CD4-positive, alpha-beta memory T cell (primary cell): ENCODE measurements around the gene CYP26B1. TPM values are rescaled to one million over a fixed set of nuclear protein-coding genes. Genes with fewer than 3 reads are reported as not detected.

Source experiments
- CTCF ChIA-PET: fragments of 350-600 bp; sonication (Branson Sonifier 250); formaldehyde crosslinking; loops from one replicate; lab custom pipeline; 2021; ENCODE audit warnings: inconsistent platforms; ENCODE audit not compliant: partially characterized antibody; lab: Charles Lee
- POLR2A ChIA-PET: fragments of 350-600 bp; sonication (Branson Sonifier 250); formaldehyde crosslinking; loops from one replicate; lab custom pipeline; 2021; ENCODE audit not compliant: partially characterized antibody; lab: Charles Lee
- DNase-seq, 5 donors: peaks; one replicate each; pipeline versions ENCODE4 v3.0.0 to v3.0.0-alpha.2; 2020 to 2022; ENCODE audit warnings: mixed read lengths in 1 of 5
- H3K27ac ChIP-seq: one replicate; pipeline ENCODE4 v1.7.0; 2013; ENCODE audit warnings: low read depth, low read length
- H3K27me3 ChIP-seq: 2 replicates; pipeline ENCODE4 v1.7.0; 2013; ENCODE audit warnings: mild to moderate bottlenecking, low read length, moderate library complexity; ENCODE audit not compliant: insufficient read depth
- H3K36me3 ChIP-seq: 2 replicates; pipeline ENCODE4 v1.7.0; 2013; ENCODE audit warnings: mild to moderate bottlenecking, low read length, moderate library complexity; ENCODE audit not compliant: insufficient read depth
- H3K4me1 ChIP-seq: 2 replicates; pipeline ENCODE4 v1.7.0; 2013; ENCODE audit warnings: mild to moderate bottlenecking, low read length, moderate library complexity; ENCODE audit not compliant: insufficient read depth
- H3K4me3 ChIP-seq, 2 donors: one replicate each; pipeline ENCODE4 v1.7.0; 2013; ENCODE audit warnings: low read length in 2 of 2, mild to moderate bottlenecking in 1 of 2
- H3K9me3 ChIP-seq, 2 donors: one replicate each; pipeline ENCODE4 v1.7.0; 2013; ENCODE audit warnings: low read length in 2 of 2, control low read depth in 1 of 2; ENCODE audit not compliant: control insufficient read depth in 1 of 2
- H3K27ac Mint-ChIP-seq, 7 donors: one replicate each; pipeline ENCODE4 v1.8.0; 2020 to 2021; ENCODE audit warnings: mixed read lengths in 7 of 7, mild to moderate bottlenecking in 6 of 7, inconsistent platforms in 3 of 7, moderate library complexity in 3 of 7
- H3K27me3 Mint-ChIP-seq, 2 donors: one replicate each; pipeline ENCODE4 v1.8.0; 2020 to 2021; ENCODE audit warnings: mixed read lengths in 2 of 2
- H3K36me3 Mint-ChIP-seq, 2 donors: one replicate each; pipeline ENCODE4 v1.8.0; 2020 to 2021; ENCODE audit warnings: mixed read lengths in 2 of 2, inconsistent platforms in 1 of 2, mild to moderate bottlenecking in 1 of 2
- H3K4me1 Mint-ChIP-seq, 4 donors: one replicate each; pipeline ENCODE4 v1.8.0; 2020 to 2021; ENCODE audit warnings: mixed read lengths in 4 of 4, mild to moderate bottlenecking in 1 of 4
- H3K4me3 Mint-ChIP-seq, 8 donors: one replicate each; pipeline ENCODE4 v1.8.0; 2020 to 2021; ENCODE audit warnings: mixed read lengths in 8 of 8, mild to moderate bottlenecking in 7 of 8, moderate library complexity in 6 of 8, inconsistent platforms in 3 of 8
- H3K9me3 Mint-ChIP-seq, 8 donors: one replicate each; pipeline ENCODE4 v1.8.0; 2020 to 2021; ENCODE audit warnings: mixed read lengths in 8 of 8, mild to moderate bottlenecking in 5 of 8, inconsistent platforms in 3 of 8, moderate library complexity in 1 of 8
- intact Hi-C: fragments of 100-400 bp; cut with micrococcal nuclease; formaldehyde crosslinking; loops from one replicate; pipeline ENCODE4 v1.15.1; 2023
- polyA plus RNA-seq, 2 donors: library from polyadenylated mRNA; unstranded; fragments of 300-500 nt; fragmentation: Illumina TruSeq; gene quantifications; one replicate each; pipeline ENCODE4 v1.2.3, GENCODE V29; 2021
- total RNA-seq, 2 experiments: library from RNA; stranded (reverse); gene quantifications; one replicate each; pipeline ENCODE4 v1.2.3, GENCODE V29; 2021

Gene CYP26B1
- total and polyA plus RNA-seq, 4 experiments from 2014 or later: not detected

DNA sequence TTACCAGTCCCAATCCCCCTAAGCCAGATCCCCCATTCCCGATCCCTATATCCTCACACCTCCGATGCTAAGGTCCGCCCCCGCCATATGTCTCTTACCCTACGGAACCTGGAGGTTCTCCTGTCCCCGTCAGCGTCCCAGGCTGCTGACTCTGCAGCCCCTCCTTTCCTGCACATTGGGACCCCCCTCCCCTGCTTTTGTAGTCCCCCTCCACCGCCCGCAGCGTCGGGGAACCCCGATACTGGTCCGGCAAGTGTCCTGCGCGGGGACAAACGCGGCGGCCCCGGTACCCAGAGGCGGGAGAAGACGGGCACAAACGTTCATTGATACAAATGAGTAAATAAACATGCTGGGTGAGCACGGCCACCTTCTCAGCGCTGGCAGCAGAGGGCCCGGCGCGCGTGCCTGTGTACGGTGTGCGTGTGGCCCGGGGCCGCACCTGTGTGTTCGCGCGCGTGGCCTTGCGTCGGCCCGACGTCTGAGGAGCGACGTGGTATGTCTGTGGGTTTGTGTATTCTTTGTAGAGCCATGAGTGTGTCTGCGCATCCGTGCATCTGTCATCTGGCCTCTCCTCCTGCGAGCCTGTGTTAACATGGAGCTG is 2.0 kb upstream of the CYP26B1 start:
- peak overlapping the region; percentile 77 to 96 (median 86) for H3K4me3 Mint-ChIP-seq
- Histone ChIP-seq H3K27ac (no peak overlapping the region), H3K9me3 (no peaks in the 10 kb centered on the region), H3K4me1 (peaks cover 41% of the 10 kb centered on the region), H3K4me3 (peak overlapping the region in 1 of 2 donors; percentile 24), H3K27me3 (peaks cover 33% of the 10 kb centered on the region), H3K36me3 (no peaks in the 10 kb centered on the region)
- ChIA-PET POLR2A (no interaction called here), CTCF (interaction anchor here (0.7 to 3.1 kb wide), 11 partner anchors 9 to 610 kb away, joined by 3 to 19 read pairs (median 3); no protein-coding TSS in a partner anchor)
- H3K27ac Mint-ChIP-seq: peak overlapping the region in 1 of 7 donors; percentile 16
- DNase-seq: peak in 2 of 5 donors; percentile 17 to 22
- intact Hi-C loops: loop anchor here (1.0 to 5.0 kb wide), 2 partner anchors 598 to 601 kb away; no protein-coding TSS in a partner anchor
- H3K27me3 Mint-ChIP-seq: peaks cover 49 to 53% of the 10 kb centered on the region in 2 donors
- H3K36me3 Mint-ChIP-seq: no peaks in the 10 kb centered on the region
- H3K9me3 Mint-ChIP-seq: peaks cover 0 to 7% (median 3%) of the 10 kb centered on the region in 8 donors
- peaks cover 24 to 51% (median 39%) of the 10 kb centered on the region in 4 donors for H3K4me1 Mint-ChIP-seq

DNA sequence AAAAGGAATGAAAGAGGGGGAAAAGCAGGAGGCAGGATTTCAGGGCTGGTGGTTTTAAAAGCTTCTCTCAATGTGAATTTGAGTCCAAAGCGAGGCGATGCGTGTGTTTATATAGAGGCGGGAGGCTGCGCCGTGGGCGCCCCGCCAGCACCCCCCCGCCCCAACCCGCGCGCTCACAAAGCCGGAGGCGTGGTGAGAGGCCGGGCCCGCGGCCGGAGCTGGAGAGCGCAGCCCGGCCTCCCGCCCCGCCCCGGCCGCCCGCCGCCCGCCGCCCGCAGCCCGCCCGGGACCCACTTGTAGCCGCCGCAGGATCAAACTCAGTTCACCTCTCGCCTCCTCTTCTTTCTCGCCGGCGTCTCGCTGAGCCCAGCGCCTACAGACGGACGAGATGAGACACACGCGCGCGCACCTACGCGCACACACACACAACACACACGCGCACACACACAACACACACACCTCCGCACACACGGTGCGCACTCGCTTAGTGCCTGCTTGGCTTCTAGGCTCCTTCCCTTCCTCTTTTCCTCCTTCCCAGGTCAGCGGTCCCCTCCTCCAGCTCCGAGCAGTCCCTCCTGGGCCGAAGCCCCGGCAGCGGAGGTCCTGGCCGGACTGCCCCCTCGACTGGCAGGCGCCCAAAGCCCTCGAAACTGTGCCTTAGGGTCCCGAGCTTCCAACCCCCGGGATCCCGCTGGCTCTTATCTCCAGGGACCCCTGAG is 1.3 kb upstream of the CYP26B1 start:
- Histone ChIP-seq H3K9me3 (no peaks in the 10 kb centered on the region), H3K27ac (no peak overlapping the region), H3K4me3 (peak overlapping the region in 1 of 2 donors; percentile 24), H3K36me3 (no peaks in the 10 kb centered on the region), H3K27me3 (peaks cover 33% of the 10 kb centered on the region), H3K4me1 (peaks cover 41% of the 10 kb centered on the region)
- POLR2A ChIA-PET: no interaction called here
- peaks cover 24 to 54% (median 40%) of the 10 kb centered on the region in 4 donors for H3K4me1 Mint-ChIP-seq
- intact Hi-C loops: no loop called here
- peaks cover 50 to 55% of the 10 kb centered on the region in 2 donors for H3K27me3 Mint-ChIP-seq
- DNase-seq: no peak
- peaks cover 0 to 7% (median 3%) of the 10 kb centered on the region in 8 donors for H3K9me3 Mint-ChIP-seq
- no peaks in the 10 kb centered on the region for H3K36me3 Mint-ChIP-seq
- peak overlapping the region; percentile 82 to 96 (median 88) for H3K4me3 Mint-ChIP-seq
- CTCF ChIA-PET: interaction anchor here (1.2 to 3.1 kb wide), 3 partner anchors 10 to 225 kb away, joined by 3 to 19 read pairs (median 3); no protein-coding TSS in a partner anchor
- peak overlapping the region in 1 of 7 donors; percentile 16 for H3K27ac Mint-ChIP-seq

DNA sequence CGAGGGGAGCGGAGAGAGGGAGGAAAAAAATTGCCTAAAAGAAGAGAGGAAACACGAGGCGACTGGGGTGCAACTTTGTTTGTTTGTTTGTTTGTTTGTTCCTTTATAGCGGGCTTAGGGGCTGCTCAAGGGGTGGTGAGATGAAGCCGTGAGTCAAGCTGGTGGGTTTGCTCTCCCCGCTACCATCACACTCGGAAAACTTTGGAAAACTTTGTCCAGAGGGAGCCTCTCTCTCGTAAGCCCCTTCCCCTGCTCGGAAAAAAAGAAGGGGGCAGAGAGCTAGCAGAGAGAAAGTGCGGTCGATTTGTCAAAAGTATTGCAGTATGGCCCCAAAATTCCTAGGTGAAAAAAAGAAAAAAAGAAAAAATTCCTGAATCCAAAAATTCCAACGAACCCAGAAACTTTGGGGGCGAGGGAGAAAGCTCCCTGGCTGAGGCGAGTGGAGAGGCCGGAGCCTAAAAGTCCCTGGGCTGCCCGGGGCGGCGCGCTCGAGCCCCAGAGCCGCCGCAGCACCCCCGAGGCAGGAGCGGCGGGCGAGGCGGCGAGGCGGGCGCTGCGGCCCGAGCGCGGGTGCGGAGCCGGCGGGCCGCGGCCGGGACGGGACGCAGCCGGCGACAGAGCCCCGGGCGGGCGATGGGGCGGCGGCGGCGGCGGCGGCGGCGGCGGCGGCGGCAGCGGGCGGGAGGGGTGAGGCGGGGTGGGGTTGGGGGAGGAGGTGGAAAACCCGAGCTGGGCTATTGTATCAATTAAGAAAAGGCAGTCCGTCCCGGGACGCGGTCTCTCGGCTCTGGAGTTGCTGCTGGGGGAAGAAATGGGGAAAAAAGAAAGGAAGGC is 558 bp upstream of the CYP26B1 start:
- POLR2A ChIA-PET: no interaction called here
- intact Hi-C loops: no loop called here

DNA sequence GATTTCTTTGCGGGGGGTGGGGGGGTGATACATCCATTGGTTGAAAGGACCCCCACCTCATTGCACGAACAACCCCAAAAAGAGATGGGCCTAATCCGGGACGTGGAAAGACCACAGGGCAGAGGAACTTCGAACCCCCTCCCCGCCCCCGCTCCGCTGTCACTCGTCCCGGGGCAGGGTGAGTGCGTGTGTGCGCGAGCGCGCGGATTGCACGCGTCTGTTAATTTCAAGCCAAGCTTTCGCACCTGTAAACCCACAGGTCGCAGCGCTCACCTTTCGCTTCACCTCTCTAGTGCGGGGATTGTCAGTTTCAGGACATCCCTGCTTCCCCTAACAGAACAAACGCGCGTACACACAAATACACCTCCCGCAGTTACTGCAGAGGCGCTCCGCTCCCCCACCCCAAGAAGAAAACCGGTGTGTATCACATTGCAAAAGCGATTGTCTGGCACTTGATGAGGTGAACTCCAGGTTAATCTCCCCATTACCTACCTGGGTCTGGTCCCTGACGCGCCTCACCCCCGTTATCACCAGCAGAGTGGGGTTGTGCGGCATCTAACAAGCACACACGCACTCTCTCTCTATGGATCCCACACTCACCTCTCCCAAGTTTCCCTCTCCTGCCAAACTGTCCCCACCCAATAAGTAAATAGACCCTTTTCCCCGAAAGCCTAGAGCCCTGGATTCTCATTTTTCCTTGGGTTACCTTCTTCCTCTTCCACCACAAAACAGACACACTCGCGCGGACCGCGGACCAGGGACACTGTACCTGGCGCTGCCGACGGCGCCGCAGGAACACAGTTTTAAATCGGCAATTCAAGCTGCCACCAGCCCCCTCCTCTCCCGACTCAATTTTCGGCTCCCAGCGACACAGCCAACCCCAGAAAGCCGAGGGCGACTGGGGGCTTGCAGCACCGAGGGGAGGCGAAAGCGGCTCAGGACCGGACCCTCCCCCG is 1.0 kb downstream of the CYP26B1 start:
- no peaks in the 10 kb centered on the region for H3K36me3 Mint-ChIP-seq
- ChIA-PET CTCF (no interaction called here), POLR2A (no interaction called here)
- Histone ChIP-seq H3K9me3 (no peaks in the 10 kb centered on the region), H3K4me3 (no peak overlapping the region), H3K4me1 (peaks cover 41% of the 10 kb centered on the region), H3K36me3 (no peaks in the 10 kb centered on the region), H3K27me3 (peaks cover 33% of the 10 kb centered on the region), H3K27ac (no peak overlapping the region)
- peaks cover 24 to 54% (median 41%) of the 10 kb centered on the region in 4 donors for H3K4me1 Mint-ChIP-seq
- peak overlapping the region in 2 of 7 donors; percentile 20 to 26 for H3K27ac Mint-ChIP-seq
- H3K27me3 Mint-ChIP-seq: peaks cover 54 to 60% of the 10 kb centered on the region in 2 donors
- no peak for DNase-seq
- peak overlapping the region; percentile 31 to 89 (median 65) for H3K4me3 Mint-ChIP-seq
- H3K9me3 Mint-ChIP-seq: peaks cover 0 to 7% (median 3%) of the 10 kb centered on the region in 8 donors
- intact Hi-C loops: no loop called here

More for the DNA sequence above, 558 bp upstream of the CYP26B1 start:
- Mint-ChIP-seq H3K4me3 (peak overlapping the region; percentile 82 to 94 (median 86)), H3K4me1 (peaks cover 24 to 54% (median 41%) of the 10 kb centered on the region in 4 donors), H3K36me3 (no peaks in the 10 kb centered on the region), H3K9me3 (peaks cover 0 to 7% (median 3%) of the 10 kb centered on the region in 8 donors), H3K27ac (no peak overlapping the region), H3K27me3 (peaks cover 54 to 60% of the 10 kb centered on the region in 2 donors)
- Histone ChIP-seq H3K4me1 (peaks cover 41% of the 10 kb centered on the region), H3K36me3 (no peaks in the 10 kb centered on the region), H3K27ac (no peak overlapping the region), H3K9me3 (no peaks in the 10 kb centered on the region), H3K27me3 (peaks cover 33% of the 10 kb centered on the region), H3K4me3 (no peak overlapping the region)
- DNase-seq: no peak
- CTCF ChIA-PET: interaction anchor here (3.1 kb wide), 1 partner anchor 225 kb away, joined by 19 read pairs; no protein-coding TSS in a partner anchor

DNA sequence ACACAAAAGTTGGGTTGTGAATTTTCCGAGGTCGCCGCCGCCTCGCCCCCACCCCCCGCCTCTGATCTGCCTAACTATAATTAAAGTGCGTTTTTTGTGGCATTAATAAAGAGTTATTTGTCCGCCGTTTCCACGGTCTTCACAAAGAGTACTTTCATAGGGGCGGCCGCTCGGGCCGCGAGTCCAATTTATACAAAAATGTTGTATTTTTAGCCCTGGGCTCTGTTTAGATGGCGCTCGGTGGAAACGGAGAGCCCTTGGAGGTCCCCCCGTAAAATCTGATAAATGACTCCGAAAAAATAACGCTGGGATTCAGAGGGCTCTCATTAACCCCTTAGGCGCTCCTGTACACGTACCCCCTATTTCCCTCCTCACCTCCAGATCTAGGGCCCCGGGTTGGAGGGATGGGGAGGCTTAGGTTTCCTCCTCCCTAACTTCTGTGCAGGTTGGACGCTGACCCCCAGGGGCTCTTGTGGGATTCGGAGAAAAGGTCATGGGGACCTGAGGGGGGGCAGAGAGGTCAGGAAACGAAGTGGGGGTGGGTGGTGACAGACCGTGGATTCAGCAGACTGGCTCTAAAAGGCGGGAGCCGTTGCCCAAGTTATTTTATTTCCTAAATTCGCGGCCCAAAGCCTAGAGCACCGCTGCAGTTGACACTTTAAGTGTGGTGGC is 1.9 kb downstream of the CYP26B1 start:
- peaks cover 48 to 55% of the 10 kb centered on the region in 2 donors for H3K27me3 Mint-ChIP-seq
- DNase-seq: peak in 1 of 5 donors; percentile 23
- H3K9me3 ChIP-seq: no peaks in the 10 kb centered on the region
- no peak overlapping the region for H3K4me3 ChIP-seq
- no peaks in the 10 kb centered on the region for H3K36me3 ChIP-seq
- POLR2A ChIA-PET: no interaction called here
- H3K27ac ChIP-seq: no peak overlapping the region
- intact Hi-C loops: no loop called here
- CTCF ChIA-PET: no interaction called here
- peaks cover 41% of the 10 kb centered on the region for H3K4me1 ChIP-seq
- peaks cover 0 to 7% (median 3%) of the 10 kb centered on the region in 8 donors for H3K9me3 Mint-ChIP-seq
- H3K4me3 Mint-ChIP-seq: peak overlapping the region; percentile 52 to 89 (median 75)
- H3K36me3 Mint-ChIP-seq: no peaks in the 10 kb centered on the region
- peak overlapping the region in 1 of 7 donors; percentile 52 for H3K27ac Mint-ChIP-seq
- H3K27me3 ChIP-seq: peaks cover 33% of the 10 kb centered on the region
- peaks cover 24 to 54% (median 41%) of the 10 kb centered on the region in 4 donors for H3K4me1 Mint-ChIP-seq

DNA sequence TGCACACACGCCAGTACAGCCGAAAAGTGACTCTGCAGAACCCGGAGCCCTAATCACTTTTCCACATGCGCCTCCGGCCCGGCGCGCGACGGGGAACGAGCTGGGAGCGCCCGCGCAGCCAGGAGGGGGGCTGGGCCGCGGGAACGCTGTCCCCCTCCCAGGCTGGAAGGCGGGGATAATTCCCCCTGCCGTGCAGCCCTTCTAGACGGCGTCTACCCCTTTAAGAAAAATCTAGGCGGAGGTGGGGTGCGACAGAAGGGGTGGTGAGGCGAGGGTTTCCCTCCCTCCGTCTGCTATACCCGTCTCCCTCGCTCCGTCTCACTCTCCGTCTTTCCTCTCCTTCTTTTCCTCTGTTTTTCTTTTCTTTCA is 2.4 kb downstream of the CYP26B1 start:
- ChIA-PET CTCF (no interaction called here), POLR2A (no interaction called here)
- H3K9me3 Mint-ChIP-seq: peaks cover 0 to 9% (median 3%) of the 10 kb centered on the region in 8 donors
- no peak overlapping the region for H3K27ac Mint-ChIP-seq
- H3K4me1 ChIP-seq: peaks cover 38% of the 10 kb centered on the region
- H3K27ac ChIP-seq: no peak overlapping the region
- no peaks in the 10 kb centered on the region for H3K36me3 ChIP-seq
- peaks cover 43 to 50% of the 10 kb centered on the region in 2 donors for H3K27me3 Mint-ChIP-seq
- H3K36me3 Mint-ChIP-seq: no peaks in the 10 kb centered on the region
- intact Hi-C loops: no loop called here
- no peaks in the 10 kb centered on the region for H3K9me3 ChIP-seq
- no peak overlapping the region for H3K4me3 ChIP-seq
- peaks cover 23 to 51% (median 38%) of the 10 kb centered on the region in 4 donors for H3K4me1 Mint-ChIP-seq
- H3K27me3 ChIP-seq: peaks cover 28% of the 10 kb centered on the region
- DNase-seq: no peak
- H3K4me3 Mint-ChIP-seq: peak overlapping the region; percentile 52 to 89 (median 75)
